Measurements from ENCODE around the gene SMOC1. TPM values are rescaled to one million over a fixed set of nuclear protein-coding genes. Genes with fewer than 3 reads are reported as not detected.

SMOC1 gene
- total and polyA plus RNA-seq, 5 experiments from 2014 or later: not detected

GRCh38 chr14:69917287-69917686, 38.1 kb downstream of the SMOC1 start:
- Mint-ChIP-seq H3K27me3 (peaks cover 14 to 48% (median 33%) of the 10 kb centered on the region in 5 donors), H3K4me1 (no peaks in the 10 kb centered on the region), H3K4me3 (no peak overlapping the region), H3K27ac (no peak overlapping the region), H3K36me3 (no peaks in the 10 kb centered on the region), H3K9me3 (peaks cover 0 to 1% (median 0%) of the 10 kb centered on the region in 9 donors)
- POLR2A ChIA-PET: no interaction called here
- no peak for ATAC-seq
- DNase-seq: no peak

GRCh38 chr14:69919815-69920214, 40.6 kb downstream of the SMOC1 start:
- Mint-ChIP-seq H3K4me1 (no peaks in the 10 kb centered on the region), H3K9me3 (peaks cover 0 to 2% (median 0%) of the 10 kb centered on the region in 9 donors), H3K27me3 (peaks cover 18 to 69% (median 41%) of the 10 kb centered on the region in 5 donors), H3K27ac (no peak overlapping the region), H3K36me3 (no peaks in the 10 kb centered on the region), H3K4me3 (no peak overlapping the region)
- DNase-seq (no peak), ATAC-seq (no peak)
- POLR2A ChIA-PET: interaction anchor here (0.6 kb wide), 1 partner anchor 70 kb away, joined by 3 read pairs; no protein-coding TSS in a partner anchor

GRCh38 chr14:69921052-69921451, 41.8 kb downstream of the SMOC1 start:
- peaks cover 0 to 2% (median 0%) of the 10 kb centered on the region in 9 donors for H3K9me3 Mint-ChIP-seq

GRCh38 chr14:69922198-69922597, 43.0 kb downstream of the SMOC1 start:
- Mint-ChIP-seq H3K27ac (no peak overlapping the region), H3K9me3 (peaks cover 0 to 2% (median 0%) of the 10 kb centered on the region in 9 donors), H3K27me3 (peaks cover 16 to 64% (median 21%) of the 10 kb centered on the region in 5 donors), H3K4me3 (no peak overlapping the region), H3K4me1 (no peaks in the 10 kb centered on the region), H3K36me3 (no peaks in the 10 kb centered on the region)
- POLR2A ChIA-PET: no interaction called here
- ATAC-seq (no peak), DNase-seq (no peak)

More at GRCh38 chr14:69921052-69921451, 41.8 kb downstream of the SMOC1 start:
- H3K4me1 Mint-ChIP-seq: no peaks in the 10 kb centered on the region
- H3K36me3 Mint-ChIP-seq: no peaks in the 10 kb centered on the region
- peaks cover 15 to 64% (median 31%) of the 10 kb centered on the region in 5 donors for H3K27me3 Mint-ChIP-seq
- no peak overlapping the region for H3K27ac Mint-ChIP-seq
- POLR2A ChIA-PET: no interaction called here
- no peak overlapping the region for H3K4me3 Mint-ChIP-seq
- ATAC-seq (no peak), DNase-seq (no peak)

- peaks cover 0 to 2% (median 0%) of the 10 kb centered on the region in 9 donors for H3K9me3 Mint-ChIP-seq
- POLR2A ChIA-PET: no interaction called here
- H3K4me3 Mint-ChIP-seq: no peak overlapping the region
- no peaks in the 10 kb centered on the region for H3K4me1 Mint-ChIP-seq
- no peaks in the 10 kb centered on the region for H3K36me3 Mint-ChIP-seq
- peaks cover 18 to 82% (median 20%) of the 10 kb centered on the region in 5 donors for H3K27me3 Mint-ChIP-seq
- H3K27ac Mint-ChIP-seq: no peak overlapping the region
- ATAC-seq (no peak), DNase-seq (no peak)
Measured at GRCh38 chr14:69924201-69924600, 45.0 kb downstream of the SMOC1 start.

- DNase-seq (no peak), ATAC-seq (no peak)
- H3K4me3 Mint-ChIP-seq: no peak overlapping the region
- POLR2A ChIA-PET: no interaction called here
- no peaks in the 10 kb centered on the region for H3K36me3 Mint-ChIP-seq
- H3K27me3 Mint-ChIP-seq: peaks cover 11 to 70% (median 22%) of the 10 kb centered on the region in 5 donors
- H3K27ac Mint-ChIP-seq: no peak overlapping the region
- no peaks in the 10 kb centered on the region for H3K4me1 Mint-ChIP-seq
- no peaks in the 10 kb centered on the region for H3K9me3 Mint-ChIP-seq
Measured at GRCh38 chr14:69928111-69928523, 48.9 kb downstream of the SMOC1 start.

GRCh38 chr14:69930780-69931379, 51.7 kb downstream of the SMOC1 start:
- H3K4me1 Mint-ChIP-seq: no peaks in the 10 kb centered on the region
- H3K9me3 Mint-ChIP-seq: no peaks in the 10 kb centered on the region
- no peak overlapping the region for H3K27ac Mint-ChIP-seq
- H3K36me3 Mint-ChIP-seq: no peaks in the 10 kb centered on the region
- no peak overlapping the region for H3K4me3 Mint-ChIP-seq
- ATAC-seq (no peak), DNase-seq (no peak)
- POLR2A ChIA-PET: no interaction called here
- peaks cover 9 to 60% (median 18%) of the 10 kb centered on the region in 5 donors for H3K27me3 Mint-ChIP-seq

- peaks cover 9 to 54% (median 24%) of the 10 kb centered on the region in 5 donors for H3K27me3 Mint-ChIP-seq
- no peaks in the 10 kb centered on the region for H3K4me1 Mint-ChIP-seq
- DNase-seq: no peak
- H3K9me3 Mint-ChIP-seq: no peaks in the 10 kb centered on the region
- H3K27ac Mint-ChIP-seq: no peak overlapping the region
- no peaks in the 10 kb centered on the region for H3K36me3 Mint-ChIP-seq
- H3K4me3 Mint-ChIP-seq: no peak overlapping the region
- POLR2A ChIA-PET: no interaction called here
- no peak for ATAC-seq
Measured at GRCh38 chr14:69931960-69932359, 52.7 kb downstream of the SMOC1 start.

- Mint-ChIP-seq H3K4me3 (no peak overlapping the region), H3K27me3 (peaks cover 9 to 50% (median 22%) of the 10 kb centered on the region in 5 donors), H3K4me1 (no peaks in the 10 kb centered on the region), H3K36me3 (no peaks in the 10 kb centered on the region), H3K27ac (no peak overlapping the region), H3K9me3 (no peaks in the 10 kb centered on the region)
- POLR2A ChIA-PET: no interaction called here
- ATAC-seq (no peak), DNase-seq (no peak)
Measured at GRCh38 chr14:69932391-69932790, 53.2 kb downstream of the SMOC1 start.

- Mint-ChIP-seq H3K27me3 (peaks cover 15 to 51% (median 31%) of the 10 kb centered on the region in 5 donors), H3K27ac (no peak overlapping the region), H3K4me1 (no peaks in the 10 kb centered on the region), H3K36me3 (no peaks in the 10 kb centered on the region), H3K4me3 (no peak overlapping the region), H3K9me3 (no peaks in the 10 kb centered on the region)
- ATAC-seq (no peak), DNase-seq (no peak)
- POLR2A ChIA-PET: no interaction called here
Measured at GRCh38 chr14:69933623-69934275, 54.5 kb downstream of the SMOC1 start.

GRCh38 chr14:69937367-69938081, 58.3 kb downstream of the SMOC1 start:
- POLR2A ChIA-PET: no interaction called here
- Mint-ChIP-seq H3K4me1 (no peaks in the 10 kb centered on the region), H3K4me3 (no peak overlapping the region), H3K27ac (no peak overlapping the region), H3K27me3 (peaks cover 12 to 63% (median 41%) of the 10 kb centered on the region in 5 donors), H3K36me3 (no peaks in the 10 kb centered on the region), H3K9me3 (no peaks in the 10 kb centered on the region)
- ATAC-seq (no peak), DNase-seq (no peak)

- ATAC-seq (no peak), DNase-seq (no peak)
- H3K27me3 Mint-ChIP-seq: peaks cover 13 to 69% (median 47%) of the 10 kb centered on the region in 5 donors
- POLR2A ChIA-PET: no interaction called here
- H3K36me3 Mint-ChIP-seq: no peaks in the 10 kb centered on the region
- H3K9me3 Mint-ChIP-seq: peaks cover 0 to under 1% (median 0%) of the 10 kb centered on the region in 9 donors
- no peaks in the 10 kb centered on the region for H3K4me1 Mint-ChIP-seq
- H3K4me3 Mint-ChIP-seq: no peak overlapping the region
- H3K27ac Mint-ChIP-seq: peak overlapping the region in 1 of 10 donors; percentile 2
Measured at GRCh38 chr14:69938751-69939150, 59.5 kb downstream of the SMOC1 start.
